Gastrocnemius medialis (tissue), 4 donors: Measurements from ENCODE around the gene LMNTD2. TPM values are rescaled to one million over a fixed set of nuclear protein-coding genes. Genes with fewer than 3 reads are reported as not detected.

Source experiments
- ATAC-seq, 2 donors: fragments of 150-250 bp; one replicate each; pipeline ENCODE4 v1.9.1; 2016
- DNase-seq, 2 donors: peaks; one replicate each; pipeline ENCODE4 v3.0.0-alpha.2; 2019
- H3K27ac ChIP-seq, 4 donors: fragments of 200-600 bp; sonication (generic); 1 replicate in 1 of 4; 2 replicates in 3 of 4; pipeline ENCODE4 v1.5.1; 2016 to 2018; ENCODE audit warnings: mild to moderate bottlenecking in 2 of 4, moderate library complexity in 1 of 4
- H3K27me3 ChIP-seq, 3 donors: fragments of 200-600 bp; sonication (generic) in 2 of 3; 1 replicate in 1 of 3; 2 replicates in 2 of 3; pipeline versions ENCODE4 v1.5.1 to v1.6.0; 2016 to 2019; ENCODE audit warnings: mild to moderate bottlenecking in 1 of 3, moderate library complexity in 1 of 3
- H3K36me3 ChIP-seq, 2 donors: fragments of 200-600 bp; sonication (generic) in 1 of 2; one replicate each; pipeline ENCODE4 v1.5.1; 2017 to 2018
- H3K4me1 ChIP-seq, 2 donors: fragments of 200-600 bp; sonication (generic) in 1 of 2; one replicate each; pipeline ENCODE4 v1.5.1; 2016 to 2017; ENCODE audit warnings: mild to moderate bottlenecking in 2 of 2
- H3K4me3 ChIP-seq, 4 donors: fragments of 200-600 bp; sonication (generic) in 3 of 4; 1 replicate in 1 of 4; 2 replicates in 3 of 4; pipeline ENCODE4 v1.5.1; 2016 to 2019; ENCODE audit warnings: mild to moderate bottlenecking in 2 of 4
- H3K9me3 ChIP-seq, 3 donors: fragments of 200-600 bp; sonication (generic) in 2 of 3; 1 replicate in 1 of 3; 2 replicates in 2 of 3; pipeline ENCODE4 v1.5.1; 2016 to 2019
- CTCF ChIP-seq, 5 experiments: fragments of 450-650 bp in 3 of 5; fragments of 200-600 bp in 2 of 5; sonication (generic) in 2 of 5; IDR thresholded peaks in 4 of 5; conservative IDR thresholded peaks in 1 of 5; 1 replicate in 4 of 5; 2 replicates in 1 of 5; pipeline ENCODE4 v1.5.1; 2016 to 2019; ENCODE audit warnings: antibody characterized with exemption in 5 of 5, mild to moderate bottlenecking in 3 of 5, moderate library complexity in 3 of 5
- POLR2A ChIP-seq, 2 donors: fragments of 450-650 bp; IDR thresholded peaks; one replicate each; pipeline ENCODE4 v1.6.1; 2017; ENCODE audit warnings: antibody characterized with exemption in 2 of 2, mild to moderate bottlenecking in 2 of 2, moderate library complexity in 2 of 2
- in situ Hi-C, 4 donors: fragments of 200-750 bp; cut with MboI; loops; one replicate each; pipeline versions ENCODE4 v1.15.0 to v1.8.0; 2017; ENCODE audit warnings: low sequenced_read_pairs in 4 of 4
- intact Hi-C: fragments of 100-400 bp; cut with DNase I; formaldehyde crosslinking; loops from one replicate; pipeline ENCODE4 v1.15.1; 2023; ENCODE audit warnings: low total_unique reads
- total RNA-seq, 4 donors: library from RNA; depleted of rRNA; stranded (reverse); fragments of >200 nt; gene quantifications; one replicate each; pipeline versions ENCODE4 v1.1.0 to v1.2.3, GENCODE V29; 2016

The LMNTD2 gene
- total RNA-seq, 4 donors from 2014 or later: 0.13 to 1.5 TPM; not detected in 2

- no peaks in the 10 kb centered on the region for H3K9me3 ChIP-seq
- H3K36me3 ChIP-seq: no peaks in the 10 kb centered on the region
- H3K27me3 ChIP-seq: no peaks in the 10 kb centered on the region
- H3K4me1 ChIP-seq: peaks cover 14 to 35% of the 10 kb centered on the region in 2 donors
- TF ChIP-seq POLR2A (IDR thresholded peaks at IDR 0.05) (no peak), CTCF (IDR thresholded peaks at IDR 0.05 in 4 of 5, conservative IDR thresholded peaks at IDR 0.05 in 1 of 5) (no peak)
- intact Hi-C loops (no loop called here), in situ Hi-C loops (loop anchor here (25.0 kb wide), 2 partner anchors 141 to 166 kb away; partner anchors contain the start of genes EPS8L2 (in 3 of the 4) and TALDO1 (in 1 of the 4))
- no peak overlapping the region for H3K4me3 ChIP-seq
- H3K27ac ChIP-seq: no peak overlapping the region
- DNase-seq (no peak), ATAC-seq (no peak)
Observed at GRCh38 chr11:571802-572185, 11.3 kb upstream of the LMNTD2 start.

- Histone ChIP-seq H3K4me3 (peak overlapping the region; percentile 62 to 83 (median 74)), H3K27ac (peak overlapping the region; percentile 85 to 96 (median 91)), H3K27me3 (no peaks in the 10 kb centered on the region), H3K36me3 (no peaks in the 10 kb centered on the region), H3K9me3 (no peaks in the 10 kb centered on the region), H3K4me1 (peaks cover 8 to 25% of the 10 kb centered on the region in 2 donors)
- TF ChIP-seq CTCF (IDR thresholded peaks at IDR 0.05 in 4 of 5, conservative IDR thresholded peaks at IDR 0.05 in 1 of 5) (no peak), POLR2A (IDR thresholded peaks at IDR 0.05) (no peak)
- in situ Hi-C loops: loop anchor here (25.0 kb wide), 2 partner anchors 143 to 168 kb away; partner anchors contain the start of genes EPS8L2 (in 3 of the 4) and TALDO1 (in 1 of the 4)
- peak; percentile 2 to 35 for ATAC-seq
- DNase-seq: peak in 1 of 2 donors; percentile 51
- intact Hi-C loops: loop anchor here (2.0 to 5.0 kb wide), 6 partner anchors 35 to 238 kb away; partner anchors contain the start of genes DEAF1, HRAS, IRF7 and PIDD1
Observed at GRCh38 chr11:569158-569885, 8.8 kb upstream of the LMNTD2 start.

GRCh38 chr11:568306-569157 lies 8.0 kb upstream of the LMNTD2 start:
- H3K27ac ChIP-seq: peak overlapping the region; percentile 85 to 97 (median 91)
- ATAC-seq (peak; percentile 84 to 89), DNase-seq (peak; percentile 84 to 95)
- H3K27me3 ChIP-seq: no peaks in the 10 kb centered on the region
- in situ Hi-C loops: loop anchor here (25.0 kb wide), 2 partner anchors 144 to 169 kb away; partner anchors contain the start of genes EPS8L2 (in 3 of the 4) and TALDO1 (in 1 of the 4)
- H3K4me3 ChIP-seq: peak overlapping the region; percentile 62 to 83 (median 74)
- no peaks in the 10 kb centered on the region for H3K9me3 ChIP-seq
- TF ChIP-seq CTCF (IDR thresholded peaks at IDR 0.05 in 4 of 5, conservative IDR thresholded peaks at IDR 0.05 in 1 of 5) (peak in 1 of 5 experiments; percentile 24), POLR2A (IDR thresholded peaks at IDR 0.05) (peak; percentile 79 to 83)
- H3K4me1 ChIP-seq: peaks cover 8 to 24% of the 10 kb centered on the region in 2 donors
- intact Hi-C loops: loop anchor here (1.0 to 5.0 kb wide), 7 partner anchors 8 to 239 kb away; partner anchors contain the start of genes DEAF1, HRAS, IRF7 and LMNTD2
- H3K36me3 ChIP-seq: no peaks in the 10 kb centered on the region

- peak overlapping the region; percentile 81 to 97 (median 86) for H3K27ac ChIP-seq
- H3K9me3 ChIP-seq: no peaks in the 10 kb centered on the region
- no peak for DNase-seq
- intact Hi-C loops: loop anchor here (1.0 to 5.0 kb wide), 7 partner anchors 7 to 240 kb away; partner anchors contain the start of genes DEAF1, HRAS, IRF7 and LMNTD2
- H3K36me3 ChIP-seq: no peaks in the 10 kb centered on the region
- no peak for TF ChIP-seq CTCF (IDR thresholded peaks at IDR 0.05 in 4 of 5, conservative IDR thresholded peaks at IDR 0.05 in 1 of 5)
- TF ChIP-seq POLR2A (IDR thresholded peaks at IDR 0.05): no peak
- H3K4me1 ChIP-seq: peaks cover 8 to 16% of the 10 kb centered on the region in 2 donors
- no peaks in the 10 kb centered on the region for H3K27me3 ChIP-seq
- peak overlapping the region; percentile 56 to 74 (median 60) for H3K4me3 ChIP-seq
- peak; percentile 14 for ATAC-seq
- in situ Hi-C loops: loop anchor here (25.0 kb wide), 2 partner anchors 145 to 170 kb away; partner anchors contain the start of genes EPS8L2 (in 3 of the 4) and TALDO1 (in 1 of the 4)
Observed at GRCh38 chr11:567629-568292, 7.2 kb upstream of the LMNTD2 start.
